Right atrium auricular region (tissue), 2 donors: ENCODE data around the gene GPATCH4. TPM values are rescaled to one million over a fixed set of nuclear protein-coding genes. Genes with fewer than 3 reads are reported as not detected.

Source experiments
- DNase-seq: peaks from one replicate; pipeline ENCODE4 v3.0.0-alpha.2; 2019; ENCODE audit warnings: low spot score
- H3K27ac ChIP-seq, 2 donors: fragments of 200-600 bp; sonication (generic); 1 replicate in 1 of 2; 2 replicates in 1 of 2; pipeline ENCODE4 v1.5.1; 2016 to 2019
- H3K27me3 ChIP-seq, 2 donors: fragments of 200-600 bp; sonication (generic); one replicate each; pipeline versions ENCODE4 v1.5.1 to v1.6.0; 2017 to 2019
- H3K36me3 ChIP-seq: fragments of 200-600 bp; sonication (generic); one replicate; pipeline ENCODE4 v1.5.1; 2016
- H3K4me1 ChIP-seq, 2 donors: fragments of 200-600 bp; sonication (generic); one replicate each; pipeline versions ENCODE4 v1.5.1 to v1.6.0; 2017 to 2019
- H3K4me3 ChIP-seq, 2 donors: fragments of 200-600 bp; sonication (generic); 1 replicate in 1 of 2; 2 replicates in 1 of 2; pipeline ENCODE4 v1.5.1; 2017 to 2019; ENCODE audit warnings: mild to moderate bottlenecking in 1 of 2, moderate library complexity in 1 of 2
- H3K9me3 ChIP-seq, 2 donors: fragments of 200-600 bp; sonication (generic); one replicate each; pipeline ENCODE4 v1.5.1; 2019
- CTCF ChIP-seq, 2 donors: fragments of 200-600 bp; sonication (generic); IDR thresholded peaks; one replicate each; pipeline ENCODE4 v1.5.1; 2019; ENCODE audit warnings: antibody characterized with exemption in 2 of 2
- total RNA-seq, 2 donors: library from RNA; depleted of rRNA; stranded (reverse); fragments of >200 nt; gene quantifications; one replicate each; pipeline ENCODE4 v1.1.0, GENCODE V29; 2016

GPATCH4 gene
- total RNA-seq, 2 donors from 2014 or later: 12.7 to 14.3 TPM

DNA sequence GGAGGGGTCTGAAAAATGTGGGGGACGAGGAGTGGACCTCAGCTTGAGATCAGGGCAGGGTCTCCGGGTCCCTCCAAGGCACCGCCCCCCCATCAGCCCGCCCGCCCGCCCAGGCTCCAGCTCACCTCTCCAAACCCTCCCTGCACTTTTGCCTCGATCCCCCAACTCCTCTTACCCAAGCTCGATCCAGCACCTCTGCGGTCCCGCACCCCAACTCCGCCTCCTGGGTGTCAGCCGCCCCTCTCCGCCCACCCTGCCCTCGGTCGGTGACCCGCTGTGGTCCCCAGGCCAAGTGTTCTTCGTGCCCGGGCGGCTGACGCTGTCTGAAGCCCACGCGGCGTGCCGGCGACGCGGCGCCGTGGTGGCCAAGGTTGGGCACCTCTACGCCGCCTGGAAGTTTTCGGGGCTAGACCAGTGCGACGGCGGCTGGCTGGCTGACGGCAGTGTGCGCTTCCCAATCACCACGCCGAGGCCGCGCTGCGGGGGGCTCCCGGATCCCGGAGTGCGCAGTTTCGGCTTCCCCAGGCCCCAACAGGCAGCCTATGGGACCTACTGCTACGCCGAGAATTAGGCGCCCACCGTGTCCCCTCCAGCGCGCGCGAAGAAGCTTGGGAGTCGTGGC, 23.6 kb upstream of the GPATCH4 start:
- H3K27me3 ChIP-seq: peaks cover 8 to 25% of the 10 kb centered on the region in 2 donors
- DNase-seq: no peak
- H3K4me3 ChIP-seq: peak overlapping the region; percentile 23 to 50

DNA sequence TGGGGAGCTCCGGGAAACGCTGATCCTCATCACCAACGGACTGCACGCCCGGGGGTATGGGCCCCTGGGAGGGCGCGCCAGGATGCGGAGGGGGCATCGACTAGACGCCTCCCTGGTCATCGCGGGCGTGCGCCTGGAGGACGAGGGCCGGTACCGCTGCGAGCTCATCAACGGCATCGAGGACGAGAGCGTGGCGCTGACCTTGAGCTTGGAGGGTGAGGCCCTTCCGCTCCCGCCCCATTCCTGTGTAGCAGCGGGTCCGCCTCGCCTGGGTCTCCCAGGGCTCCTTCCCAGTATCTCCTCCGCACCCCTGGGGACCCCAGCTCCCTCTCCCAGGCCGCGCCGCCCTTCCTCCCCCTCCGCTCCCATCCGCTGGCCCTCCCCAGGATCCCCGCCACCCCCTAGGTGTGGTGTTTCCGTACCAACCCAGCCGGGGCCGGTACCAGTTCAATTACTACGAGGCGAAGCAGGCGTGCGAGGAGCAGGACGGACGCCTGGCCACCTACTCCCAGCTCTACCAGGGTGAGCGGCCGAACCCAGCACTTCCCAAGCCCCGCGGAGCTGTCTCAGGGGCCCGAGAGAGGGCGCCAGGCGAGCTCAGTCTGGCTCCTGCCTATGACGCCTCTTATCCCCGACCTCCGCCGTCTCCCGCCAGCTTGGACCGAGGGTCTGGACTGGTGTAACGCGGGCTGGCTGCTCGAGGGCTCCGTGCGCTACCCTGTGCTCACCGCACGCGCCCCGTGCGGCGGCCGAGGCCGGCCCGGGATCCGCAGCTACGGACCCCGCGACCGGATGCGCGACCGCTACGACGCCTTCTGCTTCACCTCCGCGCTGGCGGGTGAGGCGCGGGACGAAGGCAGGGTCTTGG, 22.9 kb upstream of the GPATCH4 start:
- Histone ChIP-seq H3K4me1 (peaks cover 0 to 28% of the 10 kb centered on the region in 2 donors), H3K27ac (peak overlapping the region; percentile 53 to 55), H3K27me3 (peaks cover 8 to 25% of the 10 kb centered on the region in 2 donors), H3K36me3 (no peaks in the 10 kb centered on the region), H3K9me3 (no peaks in the 10 kb centered on the region), H3K4me3 (peak overlapping the region; percentile 23 to 50)
- TF ChIP-seq CTCF (IDR thresholded peaks at IDR 0.05): peak; percentile 30 to 55
- DNase-seq: no peak

More for the DNA sequence above, 23.6 kb upstream of the GPATCH4 start:
- no peak for TF ChIP-seq CTCF (IDR thresholded peaks at IDR 0.05)
- Histone ChIP-seq H3K27ac (peak overlapping the region; percentile 53 to 55), H3K36me3 (no peaks in the 10 kb centered on the region), H3K4me1 (peaks cover 0 to 28% of the 10 kb centered on the region in 2 donors), H3K9me3 (no peaks in the 10 kb centered on the region)

- Histone ChIP-seq H3K9me3 (no peaks in the 10 kb centered on the region), H3K4me3 (no peak overlapping the region), H3K27me3 (peaks cover 8 to 25% of the 10 kb centered on the region in 2 donors), H3K4me1 (peaks cover 0 to 28% of the 10 kb centered on the region in 2 donors), H3K36me3 (no peaks in the 10 kb centered on the region), H3K27ac (no peak overlapping the region)
- TF ChIP-seq CTCF (IDR thresholded peaks at IDR 0.05): no peak
- DNase-seq: no peak
Observed at GRCh38 chr1:156622581-156623297, 21.5 kb upstream of the GPATCH4 start.

DNA sequence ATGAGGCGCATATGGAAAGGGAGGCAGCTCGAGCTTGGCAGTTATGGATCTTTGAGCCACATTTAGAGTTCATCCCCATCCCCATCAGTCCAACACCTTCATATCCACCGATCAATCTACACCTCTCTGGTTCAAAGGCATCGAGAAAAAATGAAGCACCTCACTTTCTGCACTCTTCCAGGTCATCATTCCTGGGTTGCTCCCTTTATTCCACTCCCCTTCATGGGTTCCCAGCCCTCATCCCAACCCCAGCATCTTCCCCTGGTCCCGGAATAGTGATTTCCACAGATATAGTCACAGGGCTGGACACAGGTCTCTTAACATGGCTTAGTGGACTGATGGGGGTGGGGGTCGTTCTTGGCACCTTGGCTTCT, 18.3 kb upstream of the GPATCH4 start:
- Histone ChIP-seq H3K36me3 (no peaks in the 10 kb centered on the region), H3K27ac (no peak overlapping the region), H3K4me3 (no peak overlapping the region), H3K27me3 (peaks cover 5 to 6% of the 10 kb centered on the region in 2 donors), H3K9me3 (no peaks in the 10 kb centered on the region), H3K4me1 (peaks cover 0 to 38% of the 10 kb centered on the region in 2 donors)
- DNase-seq: no peak
- no peak for TF ChIP-seq CTCF (IDR thresholded peaks at IDR 0.05)

GRCh38 chr1:156618853-156619581, 17.7 kb upstream of the GPATCH4 start, which contains the start of gene HAPLN2:
Gene HAPLN2, plus strand, starts transcription at chr1:156619415. Its CDS starts 4,076 bp downstream, at chr1:156623491.
- Histone ChIP-seq H3K4me3 (no peak within 1 kb of the TSS), H3K4me1 (peaks cover 0 to 32% of the 10 kb centered on the region in 2 donors), H3K27ac (no peak within 1 kb of the TSS), H3K27me3 (peaks cover 4 to 5% of the 10 kb centered on the region in 2 donors), H3K36me3 (no peaks in the 10 kb centered on the region), H3K9me3 (no peaks in the 10 kb centered on the region)
- DNase-seq: no peak
- peak in 1 of 2 donors; percentile 37 for TF ChIP-seq CTCF (IDR thresholded peaks at IDR 0.05)
